GM18519 (cell line): ENCODE data around the gene SLC16A14.
"Not testable (repeated sequence)": the region's sequence is repeated elsewhere in the genome, so short reads cannot be mapped to it uniquely, and the experiment has no call there.

Experiments
- ATAC-seq: cut with Tn5 transposase; IDR thresholded peaks from one replicate; pipeline ENCODE4 v1.9.1; 2021; ENCODE audit warnings: mild to moderate bottlenecking, moderate library complexity; ENCODE audit not compliant: unreplicated experiment, low FRiP score

SLC16A14 gene, protein sequence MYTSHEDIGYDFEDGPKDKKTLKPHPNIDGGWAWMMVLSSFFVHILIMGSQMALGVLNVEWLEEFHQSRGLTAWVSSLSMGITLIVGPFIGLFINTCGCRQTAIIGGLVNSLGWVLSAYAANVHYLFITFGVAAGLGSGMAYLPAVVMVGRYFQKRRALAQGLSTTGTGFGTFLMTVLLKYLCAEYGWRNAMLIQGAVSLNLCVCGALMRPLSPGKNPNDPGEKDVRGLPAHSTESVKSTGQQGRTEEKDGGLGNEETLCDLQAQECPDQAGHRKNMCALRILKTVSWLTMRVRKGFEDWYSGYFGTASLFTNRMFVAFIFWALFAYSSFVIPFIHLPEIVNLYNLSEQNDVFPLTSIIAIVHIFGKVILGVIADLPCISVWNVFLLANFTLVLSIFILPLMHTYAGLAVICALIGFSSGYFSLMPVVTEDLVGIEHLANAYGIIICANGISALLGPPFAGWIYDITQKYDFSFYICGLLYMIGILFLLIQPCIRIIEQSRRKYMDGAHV

DNA sequence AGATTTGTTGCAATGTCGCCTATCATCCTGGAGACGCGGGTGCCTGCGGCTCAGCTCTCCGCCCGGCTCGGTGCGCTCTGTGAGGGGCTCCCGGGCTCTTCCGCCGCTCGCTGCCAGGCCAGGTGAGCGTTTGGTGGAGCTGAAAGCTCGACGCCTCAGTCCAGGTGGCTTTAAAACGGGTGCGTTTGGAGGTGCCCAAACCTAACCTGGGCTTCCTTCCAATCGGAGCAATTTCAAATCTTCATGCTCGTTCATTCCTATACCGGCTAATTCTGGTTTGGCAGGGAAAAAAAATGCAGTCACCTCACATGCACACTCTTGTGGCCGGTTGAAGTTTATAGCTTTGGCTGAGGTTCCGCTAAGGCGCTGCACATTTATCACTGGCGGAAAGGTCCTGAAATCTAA is at the start of gene SLC16A14:
TSS of gene SLC16A14 (minus strand) at position 274 of the 405 bp plus-strand sequence. CDS start 9,572 bp downstream, outside the sequence.
- ATAC-seq: peak; percentile 33

DNA sequence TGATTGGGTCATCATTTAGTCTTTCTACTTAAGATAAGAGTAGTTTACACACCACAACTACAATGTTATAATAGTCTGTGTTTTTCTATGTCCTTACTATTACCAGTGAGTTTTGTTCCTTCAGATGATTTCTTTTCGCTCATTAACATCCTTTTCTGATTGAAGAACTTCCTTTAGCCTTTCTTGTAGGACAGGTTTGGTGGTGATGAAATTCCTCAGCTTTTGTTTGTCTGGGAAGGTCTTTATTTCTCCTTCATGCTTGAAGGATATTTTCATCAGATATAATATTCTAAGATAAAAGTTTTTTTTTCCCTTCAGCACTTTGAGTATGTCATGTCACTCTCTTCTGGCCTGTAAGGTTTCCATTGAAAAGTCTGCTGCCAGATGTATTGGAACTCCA is 38.0 kb upstream of the SLC16A14 start:
- no peak for ATAC-seq

DNA sequence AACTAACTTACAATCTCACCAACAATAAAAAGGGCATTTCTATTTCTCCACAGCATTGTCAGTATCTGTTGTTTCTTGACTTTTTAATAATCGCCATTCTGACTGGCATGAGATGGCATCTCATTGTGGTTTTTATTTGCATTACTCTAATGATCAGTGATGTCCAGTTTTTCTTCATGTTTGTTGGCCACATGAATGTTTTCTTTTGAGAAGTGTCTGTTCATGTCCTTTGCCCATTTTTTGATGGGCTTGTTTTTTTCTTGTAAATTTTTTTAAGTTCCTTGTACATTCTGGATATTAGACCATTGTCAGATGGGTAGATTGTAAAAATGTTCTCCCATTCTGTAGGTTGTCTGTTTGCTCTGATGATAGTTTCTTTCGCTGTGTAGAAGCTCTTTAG is 33.2 kb upstream of the SLC16A14 start:
- ATAC-seq: not testable (repeated sequence)

DNA sequence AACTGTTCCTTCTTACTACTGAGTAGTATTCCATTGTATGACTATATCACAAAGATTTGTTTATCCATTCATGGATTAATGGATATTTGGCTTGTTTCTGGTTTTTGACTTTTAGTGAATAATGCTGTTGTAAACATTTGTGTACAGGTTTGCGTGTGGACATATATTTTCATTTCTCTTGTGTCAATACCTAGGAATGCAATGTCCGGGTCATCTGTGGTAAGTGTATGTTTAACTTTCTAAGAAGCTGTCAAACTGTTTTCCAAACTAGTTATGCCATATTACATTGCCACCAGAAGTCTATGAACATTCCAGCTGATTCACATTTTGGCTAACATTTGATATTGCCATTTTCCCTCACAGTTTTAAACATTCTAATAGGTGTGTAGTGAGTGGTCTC is 29.1 kb upstream of the SLC16A14 start:
- no peak for ATAC-seq

DNA sequence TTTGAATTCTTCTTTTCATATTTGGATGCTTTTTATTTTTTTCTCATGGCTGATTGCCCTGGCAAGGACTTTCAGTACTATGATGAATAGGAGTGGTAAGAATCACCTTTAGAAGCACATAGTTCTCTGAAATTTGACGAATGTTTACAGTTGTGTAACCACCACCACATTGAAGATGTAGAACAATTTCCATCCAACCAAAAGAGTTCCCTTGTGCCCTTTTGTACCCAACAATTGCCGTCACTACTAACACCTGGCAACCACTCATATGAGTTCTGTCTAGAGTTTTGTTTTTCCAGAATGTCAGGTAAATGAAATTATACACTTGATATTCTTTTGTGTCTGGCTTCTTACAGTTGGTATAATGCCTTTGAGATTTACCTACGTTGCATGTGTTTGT is 28.7 kb upstream of the SLC16A14 start:
- ATAC-seq: no peak

DNA sequence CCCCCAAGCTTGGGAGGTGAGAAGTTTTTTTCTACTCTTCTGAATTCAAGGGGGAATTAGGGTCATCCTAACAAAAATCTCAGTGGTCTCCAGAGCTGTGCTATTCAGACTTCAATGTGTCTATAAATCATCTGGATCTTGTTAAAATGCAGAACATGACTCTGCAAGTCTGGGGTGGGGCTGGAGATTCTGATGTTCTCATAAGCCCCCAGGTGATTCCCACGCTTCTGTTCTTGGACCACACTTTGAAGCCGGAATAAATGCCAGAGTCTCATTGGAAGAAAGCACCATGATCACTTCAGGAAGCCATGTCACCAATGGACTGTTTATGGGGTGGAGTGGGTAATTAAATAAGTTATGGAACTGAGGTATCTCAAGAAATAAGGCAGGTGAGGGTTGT is 22.2 kb upstream of the SLC16A14 start:
- ATAC-seq: no peak

DNA sequence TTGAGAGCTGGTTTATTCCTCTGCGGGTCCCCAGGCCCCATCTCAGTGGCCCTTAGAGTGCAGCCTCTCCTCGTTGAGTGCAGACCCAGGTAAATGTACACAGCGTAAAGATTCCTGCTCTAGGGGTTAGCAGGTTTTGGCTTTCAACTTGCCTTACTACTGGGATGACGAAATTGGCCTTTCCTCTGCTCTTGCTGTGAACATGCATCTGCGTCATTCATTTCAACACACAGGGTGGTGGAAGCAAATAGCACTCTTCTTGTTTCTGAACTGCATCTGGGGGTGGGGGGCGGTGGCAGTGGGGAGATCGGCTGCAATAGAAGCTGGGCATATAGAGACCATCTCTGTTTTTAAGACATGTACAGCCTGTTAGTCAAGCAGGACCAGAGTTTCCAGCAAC is 16.5 kb upstream of the SLC16A14 start:
- ATAC-seq: no peak

DNA sequence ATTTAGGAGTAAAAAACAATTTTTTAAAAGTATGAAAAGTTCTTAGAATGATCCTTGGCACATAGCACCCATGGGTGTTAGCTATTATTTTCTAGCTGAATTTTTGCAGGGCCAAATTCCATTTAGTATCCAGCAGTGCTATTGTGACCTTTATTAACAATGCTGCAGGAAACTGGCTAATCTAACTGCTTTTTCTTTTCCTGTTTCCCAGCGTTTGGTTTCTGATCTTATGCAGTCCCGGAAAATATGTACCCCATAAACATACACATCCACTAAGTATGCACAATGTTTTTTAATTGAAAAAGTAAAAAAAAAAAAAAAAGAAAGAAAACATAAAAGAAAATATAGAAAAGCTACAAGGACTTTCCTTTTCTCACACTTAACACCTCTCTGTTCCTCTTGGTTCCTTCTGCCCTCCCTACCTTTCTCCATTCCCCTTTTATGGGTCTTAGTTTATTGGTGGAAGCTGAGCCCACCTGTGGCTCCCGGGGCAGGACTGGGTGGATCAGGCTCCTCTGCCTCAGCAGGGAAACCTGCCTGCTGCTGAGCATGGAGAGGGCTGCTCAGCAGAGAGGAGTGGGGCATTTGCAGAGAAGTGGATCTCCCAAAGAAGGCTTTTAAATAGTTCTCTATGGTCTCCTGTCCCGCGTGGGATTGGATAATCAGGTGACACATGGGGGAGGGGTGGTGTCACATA is 9.3 kb upstream of the SLC16A14 start:
- ATAC-seq: no peak

DNA sequence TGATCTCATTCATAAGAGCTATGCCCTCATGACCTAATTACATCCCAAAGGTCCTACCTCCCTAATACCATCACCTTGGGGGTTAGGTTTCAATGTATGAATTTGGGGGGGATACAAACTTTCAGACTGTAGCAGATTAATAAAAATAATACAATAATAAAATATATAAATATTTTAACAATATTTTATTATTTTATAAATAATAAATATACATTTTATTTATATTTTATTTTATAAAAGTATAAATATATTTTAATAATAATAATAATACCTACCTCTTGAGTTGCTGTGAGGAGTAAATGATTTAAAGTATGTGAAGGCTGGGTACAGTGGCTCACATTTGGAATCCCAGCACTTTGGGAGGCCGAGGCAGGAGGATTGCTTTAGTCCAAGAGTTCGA is 8.1 kb upstream of the SLC16A14 start:
- no peak for ATAC-seq

DNA sequence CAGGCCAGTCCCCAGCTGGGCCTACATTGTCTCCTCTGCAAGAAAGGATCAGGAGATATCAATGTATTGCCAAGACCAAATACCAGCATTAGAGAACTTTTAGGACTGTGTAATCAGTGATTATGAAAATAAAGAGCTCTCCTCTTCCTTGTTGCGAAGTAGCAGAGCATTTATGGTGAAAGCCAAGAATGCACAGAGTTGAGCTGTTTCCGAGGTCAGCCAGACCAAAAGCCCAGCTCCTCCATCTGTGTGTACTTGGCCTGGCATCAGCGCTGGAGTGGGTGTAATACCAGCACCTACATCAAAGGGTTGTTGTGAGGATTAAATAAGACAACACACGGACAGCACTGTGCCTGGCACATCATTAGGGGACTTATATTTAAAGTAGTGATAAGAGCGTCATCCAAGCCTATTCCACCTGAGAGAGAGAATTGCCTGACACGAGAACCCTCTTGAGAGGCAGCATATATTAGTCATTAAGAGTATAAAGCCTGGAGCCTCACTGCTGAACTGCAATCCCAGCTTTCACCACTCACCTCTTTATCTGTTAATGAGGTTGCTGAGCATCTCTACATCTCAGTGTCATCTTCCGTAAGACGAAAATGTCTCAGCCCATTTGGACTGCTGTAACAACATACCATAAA is 7.4 kb upstream of the SLC16A14 start:
- ATAC-seq: no peak

DNA sequence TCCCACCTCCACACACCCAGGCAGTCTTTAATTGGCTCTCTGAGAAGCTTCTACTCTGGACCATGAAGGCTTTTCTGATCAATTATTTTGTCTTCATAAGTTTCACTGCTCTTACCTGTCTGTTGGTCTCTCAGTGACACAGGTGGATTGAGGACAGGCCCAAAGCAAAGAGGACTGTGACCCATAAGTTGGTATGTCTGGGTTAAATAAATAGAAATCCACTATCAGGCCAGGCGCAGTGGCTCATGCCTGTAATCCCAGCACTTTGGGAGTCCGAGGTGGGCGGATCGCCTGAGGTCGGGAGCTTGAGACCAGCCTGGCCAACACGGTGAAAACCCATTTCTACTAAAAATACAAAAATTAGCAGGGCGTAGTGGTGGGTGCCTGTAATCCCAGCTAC is 2.7 kb upstream of the SLC16A14 start:
- no peak for ATAC-seq

DNA sequence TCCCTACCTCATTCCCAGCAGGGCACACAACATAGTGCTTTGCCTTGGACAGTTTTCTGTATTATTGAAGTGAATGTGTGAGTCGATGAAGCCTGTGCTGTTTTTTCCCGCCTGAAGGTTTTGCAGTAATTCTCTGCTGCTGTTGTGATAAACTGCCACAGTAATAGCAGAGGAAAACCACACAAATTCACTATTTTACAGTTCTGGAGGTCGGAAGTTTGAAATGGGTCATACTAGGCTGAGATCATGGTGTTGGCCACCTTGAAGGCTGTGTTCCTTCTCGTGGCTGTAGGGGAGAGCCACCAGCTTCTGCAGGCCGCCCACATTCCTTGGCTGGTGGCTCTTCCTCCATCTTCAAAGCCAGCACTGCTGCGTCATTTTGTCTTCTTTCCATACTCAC is 678 bp upstream of the SLC16A14 start:
- ATAC-seq: no peak

DNA sequence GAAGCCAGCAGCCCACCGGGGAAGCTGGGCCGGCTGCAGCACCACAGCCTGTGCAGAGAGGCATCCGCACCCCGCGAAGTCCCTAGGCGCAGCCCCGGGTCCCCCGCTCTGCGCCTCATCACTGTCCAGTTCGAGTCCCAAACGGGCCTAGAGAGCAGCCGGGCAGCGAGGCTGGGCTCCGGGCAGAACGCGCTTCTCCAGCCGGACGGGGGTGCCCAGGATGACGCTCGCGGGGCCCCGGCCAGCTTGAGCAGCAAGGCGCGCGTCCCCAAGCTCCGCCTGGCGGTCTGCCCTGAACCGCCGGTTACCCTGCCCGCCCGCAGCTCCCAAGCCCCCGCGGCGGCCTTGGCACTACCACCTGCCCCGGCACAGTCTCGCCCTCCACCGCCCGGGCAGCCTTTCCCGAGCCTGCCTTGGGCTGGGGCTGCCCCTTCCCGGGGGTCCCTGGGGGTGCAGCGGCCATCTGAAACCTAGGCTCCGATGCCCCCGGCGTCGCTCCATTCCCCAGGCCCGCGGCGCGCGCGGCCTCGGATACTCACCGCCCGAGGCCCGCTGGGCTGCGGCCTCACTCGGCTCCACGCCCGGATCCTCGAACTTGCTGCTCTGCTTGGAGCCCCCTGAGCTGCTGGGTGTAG is 591 bp downstream of the SLC16A14 start:
- peak; percentile 24 for ATAC-seq

DNA sequence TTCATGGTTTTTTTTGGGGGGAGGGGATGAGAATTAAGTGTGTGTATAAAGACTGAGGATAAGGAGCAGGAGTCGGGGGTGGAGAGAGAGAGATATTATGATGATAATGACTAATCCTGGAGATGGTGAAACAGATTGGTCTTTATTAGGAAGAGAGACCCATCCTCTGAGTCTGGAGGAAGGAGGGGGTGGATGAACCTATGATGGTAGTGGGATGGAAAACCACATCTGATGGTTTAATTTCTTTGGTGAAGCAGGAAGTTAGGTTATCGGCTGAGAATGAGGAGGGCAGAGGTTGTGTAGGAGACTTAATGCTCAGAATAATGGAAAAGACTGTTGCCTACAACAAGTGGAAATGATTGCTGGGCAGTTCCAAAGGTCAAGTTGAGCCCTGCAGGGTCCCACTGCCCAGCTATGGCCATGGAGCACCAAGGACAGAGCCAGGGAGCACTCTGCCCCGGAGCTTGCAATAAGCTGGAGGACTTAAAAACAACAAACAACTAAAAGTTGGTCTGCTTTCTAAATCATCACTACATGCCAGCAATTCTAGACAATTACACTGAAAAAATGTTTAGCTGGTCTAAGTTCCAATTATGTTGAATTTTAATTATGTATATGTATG is 7.9 kb downstream of the SLC16A14 start:
- ATAC-seq: no peak

DNA sequence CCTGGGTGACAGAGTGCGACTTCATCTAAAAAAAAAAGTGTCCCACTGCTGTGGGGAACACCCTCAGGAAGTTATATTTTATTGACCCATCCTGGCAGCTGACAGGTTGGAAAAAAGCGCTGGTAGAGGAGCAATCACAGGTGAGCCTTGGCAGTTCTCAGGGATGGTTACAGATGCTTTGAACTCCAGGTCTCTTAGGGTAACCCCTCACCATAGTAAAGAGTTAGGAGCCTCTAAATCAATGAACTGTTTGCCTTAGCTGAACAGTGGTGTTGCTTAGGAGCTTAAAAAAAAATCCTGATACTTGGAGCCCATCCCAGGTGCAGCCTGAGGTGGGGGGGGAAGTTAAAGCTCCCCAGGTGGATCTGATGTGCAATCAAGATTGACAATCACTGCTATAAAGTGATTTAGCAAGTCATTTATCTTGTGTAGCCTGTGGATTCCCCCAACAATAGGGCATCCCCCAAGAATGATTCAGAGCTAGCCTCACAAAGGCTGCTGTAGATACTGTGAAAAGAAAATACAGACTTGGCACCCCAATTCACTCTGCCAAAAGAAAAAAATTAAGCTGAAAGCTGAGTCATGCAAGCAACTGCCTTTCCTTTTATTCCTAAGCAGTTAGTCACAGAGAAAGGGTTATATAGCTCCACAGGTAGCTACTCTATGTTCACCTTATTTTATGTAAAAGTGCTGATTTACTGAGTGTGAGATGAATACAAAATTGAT is 14.8 kb downstream of the SLC16A14 start:
- no peak for ATAC-seq

DNA sequence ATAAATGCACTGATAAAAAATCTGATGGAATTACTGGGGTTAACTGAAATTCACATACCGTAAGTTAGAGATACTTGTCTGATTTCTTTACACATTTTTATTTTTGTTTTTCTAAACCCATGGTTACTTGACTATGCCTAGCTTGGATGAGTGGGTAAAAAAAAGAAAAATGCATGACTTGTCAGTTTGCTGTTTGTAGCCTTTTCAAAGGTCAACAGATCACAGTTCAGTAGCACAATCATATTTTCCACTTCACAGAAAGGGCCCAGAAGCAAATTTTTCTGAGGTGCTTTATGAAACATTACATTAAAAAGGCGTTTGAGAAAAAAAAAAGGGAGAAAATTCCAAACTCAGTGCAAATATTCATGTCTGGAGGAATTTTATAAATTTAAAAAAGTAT is 16.4 kb downstream of the SLC16A14 start:
- ATAC-seq: no peak

DNA sequence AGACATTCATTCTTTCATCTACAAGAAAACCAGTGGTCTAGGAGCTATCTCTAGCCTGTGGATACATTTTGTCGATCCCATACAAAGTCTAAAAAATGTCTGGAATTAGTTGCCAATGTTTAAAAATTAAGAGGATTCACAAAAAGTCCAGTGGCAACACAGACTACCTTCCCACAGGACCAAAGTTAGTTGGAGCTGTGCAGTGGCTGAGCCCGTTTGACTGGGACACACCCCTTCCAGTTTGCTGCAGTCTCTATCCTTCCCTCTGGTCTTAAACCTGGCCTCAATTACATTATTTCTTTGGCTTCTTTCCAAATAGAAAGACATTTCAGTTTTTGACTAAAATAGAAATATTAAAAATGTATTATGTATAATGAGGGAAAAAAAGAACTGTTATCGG is 18.6 kb downstream of the SLC16A14 start:
- ATAC-seq: no peak

DNA sequence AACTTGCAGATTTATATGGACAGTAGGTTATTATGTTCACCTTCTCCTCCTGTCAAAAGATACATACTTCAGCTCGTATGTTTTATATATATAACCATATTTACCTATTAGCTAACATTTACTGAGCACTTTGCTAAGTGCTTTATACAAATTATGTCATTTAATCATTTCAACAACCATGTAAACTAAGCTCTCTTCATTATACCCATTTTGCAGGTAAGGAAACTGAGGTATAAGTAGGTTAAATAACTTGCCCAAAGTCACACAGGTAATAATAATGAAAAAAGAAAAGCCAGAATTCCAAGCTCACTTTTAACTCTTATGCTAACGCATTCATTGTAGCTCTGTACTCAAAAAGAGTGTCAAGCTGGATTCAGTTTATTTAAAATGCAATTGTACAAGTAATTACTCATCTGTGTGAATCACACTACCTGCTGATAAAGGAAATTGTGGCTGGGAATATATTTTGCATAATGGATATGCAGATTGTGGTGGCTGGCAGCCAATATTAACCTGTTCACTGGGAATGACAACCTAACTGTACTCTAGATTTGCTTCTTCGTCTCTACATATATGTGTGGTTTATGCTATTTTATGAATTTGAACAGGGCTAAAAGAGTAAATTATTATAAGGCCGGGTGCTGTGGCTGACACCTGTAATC is 20.6 kb downstream of the SLC16A14 start:
- ATAC-seq: no peak

DNA sequence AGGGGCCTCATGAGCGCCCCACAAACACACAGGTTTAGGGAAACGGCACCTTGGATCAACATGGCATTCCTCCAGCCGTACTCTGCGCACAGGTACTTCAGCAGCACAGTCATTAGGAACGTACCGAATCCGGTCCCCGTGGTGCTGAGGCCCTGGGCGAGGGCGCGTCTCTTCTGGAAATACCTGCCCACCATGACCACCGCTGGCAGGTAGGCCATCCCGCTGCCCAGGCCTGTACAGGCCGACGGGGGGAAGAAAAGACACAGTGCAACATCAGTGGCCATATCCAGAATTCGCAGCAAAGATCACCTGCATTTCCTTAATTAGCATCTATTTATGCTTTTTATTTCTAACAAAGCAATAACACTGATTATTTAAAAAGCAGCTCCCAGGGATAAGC is 22.2 kb downstream of the SLC16A14 start:
- ATAC-seq: no peak
